GM12878 (cell line): ENCODE measurements around the gene ASS1. TPM values are rescaled to one million over a fixed set of nuclear protein-coding genes. Genes with fewer than 3 reads are reported as not detected.

Source experiments
- ATF2 ChIP-seq: IDR thresholded peaks from 2 replicates; pipeline ENCODE4 v1.6.1; 2012; ENCODE audit warnings: low read length, inconsistent platforms
- CBX5 ChIP-seq: sonication (generic); IDR thresholded peaks from 2 replicates; pipeline ENCODE4 v1.6.1; 2016; ENCODE audit warnings: low read depth, moderate library complexity, mild to moderate bottlenecking, inconsistent platforms
- DPF2 ChIP-seq: fragments of 450-650 bp; IDR thresholded peaks from 2 replicates; pipeline ENCODE4 v1.6.1; 2017; ENCODE audit warnings: mild to moderate bottlenecking
- HSF1 ChIP-seq: fragments of 150-350 bp; IDR thresholded peaks from 2 replicates; pipeline ENCODE4 v1.6.1; 2014; ENCODE audit warnings: mild to moderate bottlenecking, low read depth, low read length
- PRDM15 ChIP-seq: fragments of 450-650 bp; formaldehyde crosslinking; IDR thresholded peaks from 2 replicates; pipeline ENCODE4 v1.4.0; 2020; ENCODE audit warnings: mild to moderate bottlenecking, moderate library complexity
- RUNX3 ChIP-seq: IDR thresholded peaks from 2 replicates; pipeline ENCODE4 v1.6.1; 2012; ENCODE audit warnings: low read length, inconsistent platforms
- ZBED1 ChIP-seq: IDR thresholded peaks from 2 replicates; pipeline ENCODE4 v1.6.1; 2016; ENCODE audit warnings: borderline replicate concordance
- polyA plus RNA-seq, 11 experiments: library from polyadenylated mRNA; depleted of rRNA in 4 of 11; unstranded in 6 of 11; stranded (reverse) in 5 of 11; fragments of >200 nt; fragmentation: Nextera tagmentation in 4 of 11; fragmentation: Illumina TruSeq in 1 of 11; extraction: Ambion mirVana in 4 of 11; extraction: Trizol in 1 of 11; gene quantifications; 1 replicate in 1 of 11; 2 replicates in 10 of 11; pipeline versions ENCODE4 v1.2.1 to v1.2.3, GENCODE V29; 2011 to 2016; ENCODE audit warnings: inconsistent platforms in 2 of 11, missing spikeins in 2 of 11, low read depth in 1 of 11
- total RNA-seq, 4 experiments: library from RNA; depleted of rRNA in 3 of 4; stranded (reverse); fragments of >200 nt in 3 of 4; fragmentation: Illumina TruSeq in 1 of 4; extraction: Trizol in 1 of 4; gene quantifications; 2 replicates each; pipeline versions ENCODE4 v1.2.1 to v1.2.3, GENCODE V29; 2013 to 2021

ASS1 gene
- total and polyA plus RNA-seq, 10 of the 15 experiments (the other 5 are each of a cell fraction or from before 2014, with no cell fraction given), result 0.10 to 6.1 (median 0.28) TPM; not detected in 3

GRCh38 chr9:130526854-130527650 lies 82.3 kb downstream of the ASS1 start (continued):
- TF ChIP-seq ATF2 (no peak), PRDM15 (no peak), CBX5 (no peak), HSF1 (no peak), DPF2 (no peak), RUNX3 (no peak), ZBED1 (no peak)
